Neural cell (in vitro differentiated cells): ENCODE measurements around the gene ARMCX6. TPM values are rescaled to one million over a fixed set of nuclear protein-coding genes. Genes with fewer than 3 reads are reported as not detected.
"Not testable (repeated sequence)": the region's sequence is repeated elsewhere in the genome, so short reads cannot be mapped to it uniquely, and the experiment has no call there.

Source experiments
- H2AFZ ChIP-seq: fragments of 200-600, 300-800 bp; sonication (generic), shearing (Covaris generic); 2 replicates; pipeline ENCODE4 v1.6.0; 2014; ENCODE audit warnings: low read depth, mild to moderate bottlenecking, antibody characterized with exemption, low read length, moderate library complexity
- H3F3A ChIP-seq: fragments of 200-600 bp; shearing (Covaris generic); 2 replicates; pipeline ENCODE4 v1.6.1; 2016; ENCODE audit warnings: mild to moderate bottlenecking, moderate library complexity, mixed read lengths, antibody characterized with exemption, low read length; ENCODE audit not compliant: insufficient read depth, poor library complexity, severe bottlenecking
- H3K27ac ChIP-seq: fragments of 200-600, 300-800 bp; sonication (generic), shearing (Covaris generic); 2 replicates; pipeline ENCODE4 v1.5.1; 2014; ENCODE audit warnings: mild to moderate bottlenecking, low read length, moderate library complexity
- H3K27me3 ChIP-seq: fragments of 300-800, 200-600 bp; sonication (generic), shearing (Covaris generic); 2 replicates; pipeline ENCODE4 v1.6.0; 2014; ENCODE audit warnings: mild to moderate bottlenecking, low read depth, low read length, moderate library complexity; ENCODE audit not compliant: insufficient read depth
- H3K36me3 ChIP-seq: fragments of 300-800, 200-600 bp; sonication (generic), shearing (Covaris generic); 2 replicates; pipeline ENCODE4 v1.5.1; 2014; ENCODE audit warnings: mild to moderate bottlenecking, antibody characterized with exemption, low read length, moderate library complexity; ENCODE audit not compliant: insufficient read depth
- H3K4me2 ChIP-seq: fragments of 300-800, 200-600 bp; sonication (generic), shearing (Covaris generic); 2 replicates; pipeline ENCODE4 v1.6.0; 2014; ENCODE audit warnings: mild to moderate bottlenecking, low read length
- H3K4me3 ChIP-seq: fragments of 300-800, 200-600 bp; sonication (generic), shearing (Covaris generic); 2 replicates; pipeline ENCODE4 v1.5.1; 2014; ENCODE audit warnings: mild to moderate bottlenecking, low read length, moderate library complexity
- H3K79me2 ChIP-seq: fragments of 200-600 bp; shearing (Covaris generic); replicated peaks from 2 replicates; pipeline ENCODE4 v1.6.0; 2014; ENCODE audit warnings: mild to moderate bottlenecking, low read length, moderate library complexity; ENCODE audit not compliant: insufficient read depth
- H3K9ac ChIP-seq: fragments of 300-800, 200-600 bp; sonication (generic), shearing (Covaris generic); 2 replicates; pipeline ENCODE4 v1.6.1; 2016; ENCODE audit warnings: mild to moderate bottlenecking, low read length, mixed read lengths
- H3K9me2 ChIP-seq: fragments of 200-600 bp; shearing (Covaris generic); 2 replicates; pipeline ENCODE4 v1.6.1; 2016; ENCODE audit warnings: mild to moderate bottlenecking, low read length, mixed read lengths; ENCODE audit not compliant: insufficient read depth
- H3K9me3 ChIP-seq: fragments of 200-600, 300-800 bp; sonication (generic), shearing (Covaris generic); 2 replicates; pipeline ENCODE4 v1.6.1; 2016; ENCODE audit warnings: mild to moderate bottlenecking, mixed run types, low read length, moderate library complexity, mixed read lengths
- H4K20me1 ChIP-seq: fragments of 200-600 bp; shearing (Covaris generic); 2 replicates; pipeline ENCODE4 v1.6.1; 2016; ENCODE audit warnings: mild to moderate bottlenecking, mixed run types; ENCODE audit not compliant: insufficient read depth
- EP300 ChIP-seq: fragments of 450-650 bp; conservative IDR thresholded peaks from 2 replicates; pipeline ENCODE4 v1.6.1; 2014; ENCODE audit warnings: antibody characterized with exemption, mild to moderate bottlenecking, moderate library complexity; ENCODE audit not compliant: poor library complexity, severe bottlenecking
- EZH2 ChIP-seq: fragments of 200-600, 300-800 bp; shearing (Covaris generic), sonication (generic); IDR thresholded peaks from 2 replicates; pipeline ENCODE4 v1.6.1; 2014; ENCODE audit warnings: antibody characterized with exemption, low read length, borderline replicate concordance, mild to moderate bottlenecking; ENCODE audit not compliant: insufficient read depth, poor library complexity, severe bottlenecking
- MXI1 ChIP-seq: fragments of 450-650 bp; conservative IDR thresholded peaks from 2 replicates; pipeline ENCODE4 v1.6.1; 2014; ENCODE audit warnings: antibody characterized with exemption, mild to moderate bottlenecking; ENCODE audit not compliant: poor library complexity, severe bottlenecking
- POLR2AphosphoS5 ChIP-seq: IDR thresholded peaks from 2 replicates; pipeline ENCODE4 v1.6.1; 2012
- RAD21 ChIP-seq: fragments of 450-650 bp; conservative IDR thresholded peaks from 2 replicates; pipeline ENCODE4 v1.6.1; 2014; ENCODE audit warnings: antibody characterized with exemption, mild to moderate bottlenecking, moderate library complexity
- SMC3 ChIP-seq: fragments of 450-650 bp; conservative IDR thresholded peaks from 2 replicates; pipeline ENCODE4 v1.6.1; 2014; ENCODE audit warnings: antibody characterized with exemption, mild to moderate bottlenecking, moderate library complexity; ENCODE audit not compliant: poor library complexity
- TAF1 ChIP-seq: IDR thresholded peaks from 2 replicates; pipeline ENCODE4 v1.6.1; 2012; ENCODE audit warnings: low read depth
- polyA plus RNA-seq: library from polyadenylated mRNA; depleted of rRNA; stranded (reverse); fragments of >200 nt; gene quantifications from 2 replicates; pipeline ENCODE4 v1.2.3, GENCODE V29; 2014
- TF ChIP-seq, protein P1 (sequence below): IDR thresholded peaks from 2 replicates; pipeline ENCODE4 v1.6.1; 2012; ENCODE audit warnings: borderline replicate concordance
- TF ChIP-seq, protein P2 (sequence below): fragments of 450-650 bp; IDR thresholded peaks from 2 replicates; pipeline ENCODE4 v1.5.1; 2014; ENCODE audit warnings: antibody characterized with exemption, mild to moderate bottlenecking, moderate library complexity; ENCODE audit not compliant: poor library complexity, severe bottlenecking

ARMCX6 gene
- polyA plus RNA-seq, 1 donor from 2014 or later: 77.7 TPM

- Histone ChIP-seq H4K20me1 (no peaks in the 10 kb centered on the region), H3K4me3 (no peak overlapping the region), H3F3A (no peaks in the 10 kb centered on the region), H3K9ac (no peak overlapping the region), H3K9me3 (no peaks in the 10 kb centered on the region), H3K4me2 (no peak overlapping the region), H2AFZ (no peak overlapping the region), H3K36me3 (no peaks in the 10 kb centered on the region), H3K79me2 (no peaks in the 10 kb centered on the region), H3K27ac (no peak overlapping the region), H3K9me2 (no peaks in the 10 kb centered on the region), H3K27me3 (no peaks in the 10 kb centered on the region)
- TF ChIP-seq EZH2: no peak
- no peak for TF ChIP-seq TAF1
- TF ChIP-seq, protein P1, sequence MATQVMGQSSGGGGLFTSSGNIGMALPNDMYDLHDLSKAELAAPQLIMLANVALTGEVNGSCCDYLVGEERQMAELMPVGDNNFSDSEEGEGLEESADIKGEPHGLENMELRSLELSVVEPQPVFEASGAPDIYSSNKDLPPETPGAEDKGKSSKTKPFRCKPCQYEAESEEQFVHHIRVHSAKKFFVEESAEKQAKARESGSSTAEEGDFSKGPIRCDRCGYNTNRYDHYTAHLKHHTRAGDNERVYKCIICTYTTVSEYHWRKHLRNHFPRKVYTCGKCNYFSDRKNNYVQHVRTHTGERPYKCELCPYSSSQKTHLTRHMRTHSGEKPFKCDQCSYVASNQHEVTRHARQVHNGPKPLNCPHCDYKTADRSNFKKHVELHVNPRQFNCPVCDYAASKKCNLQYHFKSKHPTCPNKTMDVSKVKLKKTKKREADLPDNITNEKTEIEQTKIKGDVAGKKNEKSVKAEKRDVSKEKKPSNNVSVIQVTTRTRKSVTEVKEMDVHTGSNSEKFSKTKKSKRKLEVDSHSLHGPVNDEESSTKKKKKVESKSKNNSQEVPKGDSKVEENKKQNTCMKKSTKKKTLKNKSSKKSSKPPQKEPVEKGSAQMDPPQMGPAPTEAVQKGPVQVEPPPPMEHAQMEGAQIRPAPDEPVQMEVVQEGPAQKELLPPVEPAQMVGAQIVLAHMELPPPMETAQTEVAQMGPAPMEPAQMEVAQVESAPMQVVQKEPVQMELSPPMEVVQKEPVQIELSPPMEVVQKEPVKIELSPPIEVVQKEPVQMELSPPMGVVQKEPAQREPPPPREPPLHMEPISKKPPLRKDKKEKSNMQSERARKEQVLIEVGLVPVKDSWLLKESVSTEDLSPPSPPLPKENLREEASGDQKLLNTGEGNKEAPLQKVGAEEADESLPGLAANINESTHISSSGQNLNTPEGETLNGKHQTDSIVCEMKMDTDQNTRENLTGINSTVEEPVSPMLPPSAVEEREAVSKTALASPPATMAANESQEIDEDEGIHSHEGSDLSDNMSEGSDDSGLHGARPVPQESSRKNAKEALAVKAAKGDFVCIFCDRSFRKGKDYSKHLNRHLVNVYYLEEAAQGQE: no peak
- no peak for TF ChIP-seq POLR2AphosphoS5
- no peak for TF ChIP-seq EP300
- no peak for TF ChIP-seq RAD21
- TF ChIP-seq MXI1: no peak
- no peak for TF ChIP-seq SMC3
- TF ChIP-seq, protein P2, sequence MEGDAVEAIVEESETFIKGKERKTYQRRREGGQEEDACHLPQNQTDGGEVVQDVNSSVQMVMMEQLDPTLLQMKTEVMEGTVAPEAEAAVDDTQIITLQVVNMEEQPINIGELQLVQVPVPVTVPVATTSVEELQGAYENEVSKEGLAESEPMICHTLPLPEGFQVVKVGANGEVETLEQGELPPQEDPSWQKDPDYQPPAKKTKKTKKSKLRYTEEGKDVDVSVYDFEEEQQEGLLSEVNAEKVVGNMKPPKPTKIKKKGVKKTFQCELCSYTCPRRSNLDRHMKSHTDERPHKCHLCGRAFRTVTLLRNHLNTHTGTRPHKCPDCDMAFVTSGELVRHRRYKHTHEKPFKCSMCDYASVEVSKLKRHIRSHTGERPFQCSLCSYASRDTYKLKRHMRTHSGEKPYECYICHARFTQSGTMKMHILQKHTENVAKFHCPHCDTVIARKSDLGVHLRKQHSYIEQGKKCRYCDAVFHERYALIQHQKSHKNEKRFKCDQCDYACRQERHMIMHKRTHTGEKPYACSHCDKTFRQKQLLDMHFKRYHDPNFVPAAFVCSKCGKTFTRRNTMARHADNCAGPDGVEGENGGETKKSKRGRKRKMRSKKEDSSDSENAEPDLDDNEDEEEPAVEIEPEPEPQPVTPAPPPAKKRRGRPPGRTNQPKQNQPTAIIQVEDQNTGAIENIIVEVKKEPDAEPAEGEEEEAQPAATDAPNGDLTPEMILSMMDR: no peak
Measured at GRCh38 chrX:101605146-101605545, 12.7 kb downstream of the ARMCX6 start.

- TF ChIP-seq MXI1: no peak
- Histone ChIP-seq H3K27me3 (no peaks in the 10 kb centered on the region), H2AFZ (no peak overlapping the region)
Measured at GRCh38 chrX:101602077-101602476, 15.7 kb downstream of the ARMCX6 start.

GRCh38 chrX:101599592-101599991 is 18.2 kb downstream of the ARMCX6 start:
- H3K4me3 ChIP-seq, H3K4me2 ChIP-seq, H2AFZ ChIP-seq, H3K9me3 ChIP-seq, H3K27me3 ChIP-seq, H3K36me3 ChIP-seq, H3F3A ChIP-seq, H3K27ac ChIP-seq, H3K9me2 ChIP-seq, H3K79me2 ChIP-seq, H3K9ac ChIP-seq, H4K20me1 ChIP-seq: not testable (repeated sequence)

More at GRCh38 chrX:101602077-101602476, 15.7 kb downstream of the ARMCX6 start:
- H3K4me2 ChIP-seq: no peak overlapping the region
- H3K27ac ChIP-seq: no peak overlapping the region
- H3F3A ChIP-seq: no peaks in the 10 kb centered on the region
- H3K36me3 ChIP-seq: no peaks in the 10 kb centered on the region
- no peak overlapping the region for H3K9ac ChIP-seq
- H3K4me3 ChIP-seq: no peak overlapping the region
- no peaks in the 10 kb centered on the region for H3K79me2 ChIP-seq
- no peaks in the 10 kb centered on the region for H3K9me3 ChIP-seq
- no peaks in the 10 kb centered on the region for H4K20me1 ChIP-seq
- H3K9me2 ChIP-seq: no peaks in the 10 kb centered on the region
